ENCODE measurements around the gene GNB3. TPM values are rescaled to one million over a fixed set of nuclear protein-coding genes. Genes with fewer than 3 reads are reported as not detected.

The GNB3 gene
- 5.2 TPM for total RNA-seq

- intact Hi-C loops (cut with DNase I) = no loop called here
Measured at GRCh38 chr12:6840761-6841515, at the start of gene GNB3. TSS of gene GNB3 (plus strand) at chr12:6840925. CDS start at chr12:6841288, 363 bp downstream.

DNA sequence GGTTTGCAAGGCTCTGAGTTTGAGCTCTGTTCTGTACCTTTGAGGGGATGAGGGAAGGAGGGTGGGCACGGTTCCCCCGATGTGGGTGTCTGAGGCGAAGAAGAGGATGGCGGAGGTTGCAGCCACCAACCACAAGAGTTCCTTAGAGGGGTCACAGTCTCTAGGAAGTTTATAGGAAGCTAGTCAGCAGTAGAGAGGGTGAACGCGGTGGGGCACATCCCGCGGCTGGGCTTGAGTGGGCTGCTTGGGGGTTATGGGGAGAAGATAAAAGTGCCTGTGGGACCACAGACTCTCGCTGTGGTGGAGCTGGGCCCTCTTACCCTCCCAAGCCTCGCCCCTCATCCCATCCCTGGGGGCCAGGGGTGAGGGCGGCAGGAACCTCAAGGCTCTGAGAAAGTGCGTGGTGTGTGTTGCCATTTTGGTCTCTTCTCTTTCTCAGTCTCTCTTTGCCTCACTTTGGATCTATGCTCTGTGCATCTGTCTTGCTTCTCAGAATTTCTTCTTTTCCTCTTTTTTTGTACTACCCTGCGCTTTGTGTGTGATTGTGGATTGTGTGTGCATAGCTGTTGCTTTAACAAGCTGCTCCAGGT is 48.7 kb upstream of the GNB3 start:
- TF ChIP-seq POLR2A (IDR thresholded peaks at IDR 0.05) (no peak), CTCF (IDR thresholded peaks at IDR 0.05) (no peak), POLR2AphosphoS5 (IDR thresholded peaks at IDR 0.05; ENCODE audit: insufficient read depth in 1 of 2, low read depth in 1 of 2) (no peak)
- intact Hi-C loops (cut with DNase I) = no loop called here
- Histone ChIP-seq H3K27ac (no peak overlapping the region), H3K4me3 (peak overlapping the region; percentile 13 to 18), H3K9me3 (no peaks in the 10 kb centered on the region), H3K27me3 (no peaks in the 10 kb centered on the region), H3K36me3 (no peaks in the 10 kb centered on the region), H3K4me1 (peaks cover 10% of the 10 kb centered on the region)
- DNase-seq (ENCODE audit: extremely low spot score in 2 of 2) = no peak

More at GRCh38 chr12:6840761-6841515, at the start of gene GNB3:
- no peaks in the 10 kb centered on the region for H3K9me3 ChIP-seq
- no peak within 1 kb of the TSS for H3K27ac ChIP-seq
- DNase-seq (ENCODE audit: extremely low spot score in 2 of 2) = no peak
- no peak within 1 kb of the TSS for H3K4me3 ChIP-seq
- peaks cover 0 to 25% of the 10 kb centered on the region in 2 donors for H3K36me3 ChIP-seq
- TF ChIP-seq POLR2A (IDR thresholded peaks at IDR 0.05) (no peak), POLR2AphosphoS5 (IDR thresholded peaks at IDR 0.05; ENCODE audit: insufficient read depth in 1 of 2, low read depth in 1 of 2) (no peak), CTCF (IDR thresholded peaks at IDR 0.05) (no peak)
- no peaks in the 10 kb centered on the region for H3K27me3 ChIP-seq
- H3K4me1 ChIP-seq = no peaks in the 10 kb centered on the region

DNA sequence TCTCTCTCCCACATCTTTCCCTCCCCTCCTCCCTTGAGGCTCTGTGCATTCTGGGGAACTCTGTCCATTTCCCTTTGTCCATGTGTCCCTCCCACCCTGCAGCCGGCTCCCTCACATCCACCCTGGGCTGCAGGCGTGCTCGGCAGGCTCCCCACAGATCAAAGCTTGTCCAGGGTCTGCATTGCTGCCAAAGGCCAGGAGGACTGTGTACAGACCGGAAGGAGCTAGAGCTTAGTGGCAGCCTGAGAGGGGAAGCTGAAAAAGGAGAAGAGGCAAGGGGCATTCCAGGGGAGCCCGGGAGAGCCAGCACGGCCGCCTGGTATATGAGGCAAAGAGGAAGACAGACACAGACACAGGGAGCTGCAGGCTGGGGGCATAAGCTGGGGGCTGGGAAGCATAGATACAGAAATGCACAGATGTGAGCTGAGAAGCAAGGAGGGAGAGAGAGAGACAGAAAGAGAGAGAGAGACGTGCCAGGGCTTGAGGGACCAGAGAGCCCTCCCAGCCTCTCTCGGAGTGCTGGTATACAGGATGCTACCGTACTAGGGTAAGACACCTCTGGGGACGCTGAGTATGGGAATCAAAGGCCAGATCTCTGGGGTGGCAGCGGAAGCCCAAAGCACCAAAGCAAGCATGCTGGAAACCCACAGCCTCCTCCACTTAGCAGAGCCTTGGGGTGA is 48.1 kb upstream of the GNB3 start:
- H3K27ac ChIP-seq = no peak overlapping the region
- H3K9me3 ChIP-seq = no peaks in the 10 kb centered on the region
- peaks cover 10% of the 10 kb centered on the region for H3K4me1 ChIP-seq
- TF ChIP-seq POLR2AphosphoS5 (IDR thresholded peaks at IDR 0.05; ENCODE audit: insufficient read depth in 1 of 2, low read depth in 1 of 2) (no peak), POLR2A (IDR thresholded peaks at IDR 0.05) (no peak), CTCF (IDR thresholded peaks at IDR 0.05) (no peak)
- no peak for DNase-seq (ENCODE audit: extremely low spot score in 2 of 2)
- peak overlapping the region; percentile 16 to 18 for H3K4me3 ChIP-seq
- H3K36me3 ChIP-seq = no peaks in the 10 kb centered on the region
- intact Hi-C loops (cut with DNase I) = no loop called here
- H3K27me3 ChIP-seq = no peaks in the 10 kb centered on the region

- DNase-seq (ENCODE audit: extremely low spot score in 2 of 2) = no peak
- no peaks in the 10 kb centered on the region for H3K9me3 ChIP-seq
- intact Hi-C loops (cut with DNase I) = no loop called here
- no peak overlapping the region for H3K4me3 ChIP-seq
- peaks cover 10% of the 10 kb centered on the region for H3K4me1 ChIP-seq
- H3K27ac ChIP-seq = no peak overlapping the region
- H3K36me3 ChIP-seq = no peaks in the 10 kb centered on the region
- no peaks in the 10 kb centered on the region for H3K27me3 ChIP-seq
- no peak for TF ChIP-seq POLR2A (IDR thresholded peaks at IDR 0.05)
- no peak for TF ChIP-seq CTCF (IDR thresholded peaks at IDR 0.05)
- TF ChIP-seq POLR2AphosphoS5 (IDR thresholded peaks at IDR 0.05; ENCODE audit: insufficient read depth in 1 of 2, low read depth in 1 of 2) = no peak
Measured at GRCh38 chr12:6795088-6795487, 45.6 kb upstream of the GNB3 start.
